Aorta (tissue), 5 donors: ENCODE measurements around the gene INTS11. TPM values are rescaled to one million over a fixed set of nuclear protein-coding genes. Genes with fewer than 3 reads are reported as not detected.
A peak's percentile ranks its signal among the peaks of the same experiment; 100 is the strongest.

ENCODE experiments used
- ATAC-seq: fragments of 200-7000 bp; cut with Tn5 transposase; one replicate; pipeline ENCODE4 v1.9.1; 2022; ENCODE audit warnings: moderate library complexity; ENCODE audit not compliant: low FRiP score
- DNase-seq, 2 donors: peaks; one replicate each; pipeline ENCODE4 v3.0.0-alpha.2; 2020
- H3K27ac ChIP-seq, 2 donors: one replicate each; pipeline ENCODE4 v1.5.1; 2013; ENCODE audit warnings: low read length in 2 of 2, mild to moderate bottlenecking in 2 of 2, moderate library complexity in 2 of 2, control low read depth in 1 of 2, inconsistent platforms in 1 of 2, low read depth in 1 of 2
- H3K27me3 ChIP-seq, 2 donors: one replicate each; pipeline ENCODE4 v1.6.1; 2013; ENCODE audit warnings: control low read depth in 1 of 2, low read length in 1 of 2, mild to moderate bottlenecking in 1 of 2, moderate library complexity in 1 of 2; ENCODE audit not compliant: insufficient read depth in 2 of 2, control insufficient read depth in 1 of 2
- H3K36me3 ChIP-seq, 2 donors: one replicate each; pipeline ENCODE4 v1.6.1; 2013; ENCODE audit warnings: control low read depth in 1 of 2, low read length in 1 of 2, mild to moderate bottlenecking in 1 of 2; ENCODE audit not compliant: insufficient read depth in 2 of 2, control insufficient read depth in 1 of 2
- H3K4me1 ChIP-seq, 2 donors: one replicate each; pipeline ENCODE4 v1.6.1; 2013; ENCODE audit warnings: low read length in 2 of 2, control low read depth in 1 of 2, mild to moderate bottlenecking in 1 of 2, moderate library complexity in 1 of 2; ENCODE audit not compliant: insufficient read depth in 2 of 2, control insufficient read depth in 1 of 2
- H3K4me3 ChIP-seq, 2 donors: one replicate each; pipeline ENCODE4 v1.5.1; 2013; ENCODE audit warnings: low read length in 2 of 2, control low read depth in 1 of 2, mild to moderate bottlenecking in 1 of 2
- H3K9me3 ChIP-seq: one replicate; pipeline ENCODE4 v1.6.1; 2013; ENCODE audit warnings: mild to moderate bottlenecking, low read length; ENCODE audit not compliant: control insufficient read depth
- WGBS, 2 donors: extraction: QIAGEN DNeasy Blood & Tissue Kit; methylation state at CpG; one replicate each; pipeline ENCODE4 v1.1.7; 2013; 5-methylcytosine and 5-hydroxymethylcytosine counted together
- intact Hi-C, 2 donors: fragments of 100-400 bp; cut with DNase I; formaldehyde crosslinking; loops; one replicate each; pipeline versions ENCODE4 v1.14.2 to v1.15.0; 2022
- polyA plus RNA-seq, 2 donors: library from polyadenylated mRNA; stranded (reverse); fragments of 200-250 nt; gene quantifications; one replicate each; pipeline ENCODE4 v1.2.3, GENCODE V29; 2013
- total RNA-seq, 2 donors: library from RNA; stranded (reverse); fragmentation: NEBNext Ultra II Directional; extraction: Animal tissue kit (Norgen Biotek cat#: 25700); gene quantifications; one replicate each; pipeline ENCODE4 v1.2.1, GENCODE V29; 2021
- donor health status: healthy with polysubstance abuse.
- donor health status: Bipolar disorder and iron deficiency.
- donor health status: DM: no; HTN: no; CAD: no.
- donor health status: DM: no; HTN: no; CAD: no.
- donor health status: DM: yes; HTN: yes; CAD: no.

INTS11 gene
- total and polyA plus RNA-seq, 4 donors: 48.0 to 995 (median 118) TPM

DNA sequence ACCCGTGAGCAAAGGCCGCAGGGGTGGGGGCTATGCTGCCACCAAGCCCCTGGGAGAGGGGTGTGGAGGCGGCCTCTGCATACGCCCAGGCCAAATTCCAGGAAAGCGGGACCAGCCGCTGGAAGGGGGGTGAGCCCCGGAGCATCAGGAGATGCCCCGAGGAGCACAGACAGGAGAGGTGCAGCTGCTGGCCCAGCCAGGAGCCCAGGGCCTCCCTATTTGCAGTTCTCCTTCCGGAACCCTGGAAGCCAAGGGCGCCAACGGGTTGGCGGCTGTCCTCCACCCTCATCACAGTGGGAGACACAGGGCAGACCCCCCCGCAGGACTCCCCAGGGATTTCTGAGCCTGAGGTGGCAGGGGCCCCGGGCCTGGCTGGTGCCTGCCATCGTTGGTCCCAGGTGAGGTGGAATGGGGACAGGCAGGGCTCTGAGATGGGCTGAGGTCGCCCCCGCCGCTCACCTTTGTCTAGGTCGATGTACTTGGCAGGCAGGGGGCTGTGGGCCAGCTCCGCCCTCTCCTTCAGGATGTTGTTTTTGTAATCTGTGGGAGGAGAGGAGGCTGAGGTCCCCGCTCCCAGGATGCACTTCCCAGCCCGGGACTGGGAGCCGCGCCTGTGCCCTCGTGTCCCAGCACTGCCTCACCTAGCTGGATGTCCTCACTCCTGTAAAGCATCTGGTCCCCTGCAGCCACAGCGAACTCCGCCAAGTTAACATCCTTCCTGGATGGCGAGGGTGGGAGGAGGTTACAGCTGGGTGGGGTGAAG is 29.1 kb upstream of the INTS11 start:
- DNase-seq (no peak), ATAC-seq (no peak)
- intact Hi-C loops: no loop called here
- Histone ChIP-seq H3K4me1 (no peaks in the 10 kb centered on the region), H3K9me3 (no peaks in the 10 kb centered on the region), H3K4me3 (no peak overlapping the region), H3K27ac (no peak overlapping the region), H3K27me3 (no peaks in the 10 kb centered on the region), H3K36me3 (no peaks in the 10 kb centered on the region)
- 67 to 68% methylated on average over 28 of the region's 28 CpGs for WGBS, 2 donors

- intact Hi-C loops: no loop called here
- Histone ChIP-seq H3K4me1 (no peaks in the 10 kb centered on the region), H3K36me3 (no peaks in the 10 kb centered on the region), H3K9me3 (no peaks in the 10 kb centered on the region), H3K4me3 (no peak overlapping the region), H3K27me3 (no peaks in the 10 kb centered on the region), H3K27ac (no peak overlapping the region)
- DNase-seq (no peak), ATAC-seq (no peak)
- WGBS, 2 donors: 28 to 29% methylated on average over 3 to 5 of the region's 5 CpGs
Measured at GRCh38 chr1:1352786-1353388, 28.4 kb upstream of the INTS11 start.

- no peak for DNase-seq
- Histone ChIP-seq H3K27me3 (no peaks in the 10 kb centered on the region), H3K9me3 (no peaks in the 10 kb centered on the region), H3K27ac (no peak overlapping the region), H3K4me1 (no peaks in the 10 kb centered on the region), H3K36me3 (no peaks in the 10 kb centered on the region), H3K4me3 (no peak overlapping the region)
- intact Hi-C loops: no loop called here
- WGBS, 2 donors: 38 to 40% methylated on average over 29 of the region's 29 CpGs
- ATAC-seq: peak; percentile 62
Measured at GRCh38 chr1:1351511-1352427, 27.3 kb upstream of the INTS11 start.

GRCh38 chr1:1349256-1350012 is 25.0 kb upstream of the INTS11 start, which contains the start of gene DVL1:
DVL1 (minus strand) TSS chr1:1349418; CDS start chr1:1349065, 353 bp downstream.
- peak within 1 kb of the TSS in 1 of 2 donors; percentile 63 for H3K27ac ChIP-seq
- peak within 1 kb of the TSS; percentile 82 to 85 for H3K4me3 ChIP-seq
- no peaks in the 10 kb centered on the region for H3K27me3 ChIP-seq
- intact Hi-C loops: loop anchor here (1.0 to 2.0 kb wide), 2 partner anchors 23 kb away; no protein-coding TSS in a partner anchor
- ATAC-seq (peak; percentile 64), DNase-seq (peak; percentile 82 to 92)
- 0 to 1% methylated on average over 19 to 122 of the region's 122 CpGs for whole genome bisulfite sequencing, 2 donors
- no peaks in the 10 kb centered on the region for H3K36me3 ChIP-seq
- no peaks in the 10 kb centered on the region for H3K4me1 ChIP-seq
- no peaks in the 10 kb centered on the region for H3K9me3 ChIP-seq

DNA sequence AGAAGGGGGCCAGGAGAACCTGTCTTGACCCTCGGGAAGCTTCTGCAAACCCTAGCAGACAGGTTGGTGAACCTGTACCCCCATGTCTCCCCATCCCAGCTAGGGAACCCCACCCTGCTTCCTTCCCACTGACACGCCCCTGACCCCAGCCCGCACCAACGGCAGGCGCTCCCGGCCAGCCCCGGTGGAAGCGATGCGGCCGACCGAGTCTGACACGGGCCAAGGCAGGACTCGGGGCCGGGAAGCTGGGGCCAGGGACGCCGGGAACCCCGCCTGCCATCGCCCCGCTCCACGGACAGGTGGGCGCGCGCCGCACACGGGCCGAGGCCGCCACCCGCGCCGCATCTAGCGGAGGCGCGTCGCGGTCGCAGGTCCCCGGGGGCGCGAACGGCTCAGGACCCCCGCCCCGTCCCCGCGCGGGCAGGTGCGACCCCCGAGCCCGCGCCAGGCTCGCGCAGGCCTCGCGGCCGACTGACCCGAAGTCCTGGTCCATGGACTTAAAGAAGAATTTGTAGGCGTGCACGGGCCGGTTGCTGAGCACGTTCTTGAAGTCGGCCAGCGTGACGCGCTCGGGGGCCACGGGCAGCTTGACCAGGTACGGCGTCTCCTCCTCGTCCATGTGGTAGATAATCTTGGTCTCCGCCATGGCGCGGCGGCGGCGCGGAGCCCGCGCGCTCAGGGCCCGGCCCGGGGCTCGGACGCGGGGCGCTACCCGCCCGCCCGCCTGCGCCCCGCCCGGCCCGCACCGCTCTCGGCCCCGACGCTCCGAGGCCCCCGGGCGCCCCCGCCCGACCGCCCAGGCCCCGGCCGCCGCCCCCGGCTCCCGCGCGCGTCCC is 24.2 kb upstream of the INTS11 start:
- no peaks in the 10 kb centered on the region for H3K36me3 ChIP-seq
- 0 to 1% methylated on average over 61 to 109 of the region's 109 CpGs for WGBS, 2 donors
- no peak for ATAC-seq

DNA sequence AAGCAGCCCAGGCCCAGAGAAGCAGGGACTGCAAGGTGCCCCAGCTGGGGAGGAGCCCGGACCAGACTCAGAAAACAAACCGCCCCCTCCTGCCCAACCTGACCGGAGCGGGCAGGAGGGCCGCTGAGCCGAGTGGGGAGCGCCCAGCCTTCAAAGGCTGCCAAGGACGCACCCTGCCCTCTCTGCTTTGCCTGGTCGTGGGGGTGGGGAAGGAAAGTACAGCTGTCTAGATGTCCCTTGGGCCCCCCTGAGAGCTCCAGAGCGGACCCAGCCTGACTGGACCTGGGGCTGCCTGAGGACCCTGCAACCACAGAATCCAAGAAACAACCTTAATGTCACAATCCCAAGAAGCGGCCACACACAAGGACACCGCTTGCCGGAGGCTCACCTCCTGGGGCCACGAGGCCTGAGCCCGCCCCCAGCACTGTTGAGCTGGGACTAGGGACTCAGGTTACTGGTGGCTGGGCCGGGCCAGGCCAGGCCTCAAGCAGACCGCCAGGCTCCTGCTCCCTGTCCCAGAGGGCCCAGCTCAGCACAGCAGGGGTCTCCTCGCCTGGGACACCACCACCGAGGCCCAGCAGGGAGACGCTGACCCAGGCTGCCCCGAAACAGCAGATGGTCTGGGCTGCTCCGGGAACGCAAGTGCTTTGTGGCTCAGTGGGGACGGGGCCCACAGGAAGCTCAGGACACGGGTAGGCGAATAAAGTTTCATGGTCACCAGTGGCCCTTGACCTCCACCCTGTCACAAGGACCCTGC is 23.4 kb upstream of the INTS11 start:
- no peak for ATAC-seq
- Histone ChIP-seq H3K4me1 (no peaks in the 10 kb centered on the region), H3K36me3 (no peaks in the 10 kb centered on the region), H3K27ac (no peak overlapping the region), H3K27me3 (no peaks in the 10 kb centered on the region), H3K4me3 (peak overlapping the region; percentile 82 to 85), H3K9me3 (no peaks in the 10 kb centered on the region)
- intact Hi-C loops: loop anchor here in 1 of 2 donors (2.0 kb wide), 1 partner anchor 25 kb away; no protein-coding TSS in a partner anchor
- WGBS, 2 donors: 11 to 13% methylated on average over 26 of the region's 26 CpGs
- no peak for DNase-seq

More for the DNA sequence above, 24.2 kb upstream of the INTS11 start:
- intact Hi-C loops: loop anchor here (1.0 to 2.0 kb wide), 2 partner anchors 24 kb away; no protein-coding TSS in a partner anchor
- no peaks in the 10 kb centered on the region for H3K9me3 ChIP-seq
- H3K27ac ChIP-seq: no peak overlapping the region
- no peak for DNase-seq
- no peaks in the 10 kb centered on the region for H3K27me3 ChIP-seq
- H3K4me3 ChIP-seq: peak overlapping the region; percentile 82 to 85
- no peaks in the 10 kb centered on the region for H3K4me1 ChIP-seq

DNA sequence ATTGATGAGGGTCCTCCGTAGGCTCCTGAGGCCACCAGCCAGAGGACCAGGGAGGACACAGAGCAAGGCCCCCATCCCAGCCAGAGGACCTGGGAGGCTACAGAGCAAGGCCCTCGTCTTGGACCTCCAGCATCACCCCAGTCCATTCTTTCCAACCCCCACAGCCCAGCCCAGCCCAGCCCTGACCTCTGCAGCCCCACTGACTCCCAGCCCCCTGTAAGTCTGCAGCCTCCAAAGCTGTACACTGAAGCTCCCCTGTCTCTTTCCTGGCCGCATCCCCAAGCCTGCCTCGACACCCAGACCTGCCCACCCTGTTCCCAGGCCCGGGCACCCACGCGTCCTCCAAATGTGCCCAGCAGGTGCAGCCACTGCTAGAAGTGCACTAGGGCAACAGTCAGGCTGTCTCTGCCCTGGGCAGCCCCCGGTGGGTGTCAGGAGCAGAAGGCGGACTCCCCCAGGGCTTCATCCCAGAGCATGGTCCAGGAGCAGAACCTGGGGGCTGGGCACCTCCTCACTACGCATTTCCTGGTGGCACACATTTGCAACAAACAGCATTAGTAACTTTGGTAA is 22.7 kb upstream of the INTS11 start:
- H3K4me3 ChIP-seq: no peak overlapping the region
- intact Hi-C loops: no loop called here
- no peaks in the 10 kb centered on the region for H3K4me1 ChIP-seq
- no peak for ATAC-seq
- H3K36me3 ChIP-seq: no peaks in the 10 kb centered on the region
- no peak for DNase-seq
- no peak overlapping the region for H3K27ac ChIP-seq
- 78 to 82% methylated on average over 10 of the region's 10 CpGs for WGBS, 2 donors
- no peaks in the 10 kb centered on the region for H3K27me3 ChIP-seq
- no peaks in the 10 kb centered on the region for H3K9me3 ChIP-seq
